ENCODE results near the gene SRSF2. TPM values are rescaled to one million over a fixed set of nuclear protein-coding genes. Genes with fewer than 3 reads are reported as not detected.
A peak's percentile ranks its signal among the peaks of the same experiment; 100 is the strongest.

The SRSF2 gene
- total and polyA plus RNA-seq, 9 of the 15 experiments (the other 6 are each of a cell fraction or from before 2014, with no cell fraction given), result 161 to 583 (median 393) TPM

- TF ChIP-seq, protein P1, sequence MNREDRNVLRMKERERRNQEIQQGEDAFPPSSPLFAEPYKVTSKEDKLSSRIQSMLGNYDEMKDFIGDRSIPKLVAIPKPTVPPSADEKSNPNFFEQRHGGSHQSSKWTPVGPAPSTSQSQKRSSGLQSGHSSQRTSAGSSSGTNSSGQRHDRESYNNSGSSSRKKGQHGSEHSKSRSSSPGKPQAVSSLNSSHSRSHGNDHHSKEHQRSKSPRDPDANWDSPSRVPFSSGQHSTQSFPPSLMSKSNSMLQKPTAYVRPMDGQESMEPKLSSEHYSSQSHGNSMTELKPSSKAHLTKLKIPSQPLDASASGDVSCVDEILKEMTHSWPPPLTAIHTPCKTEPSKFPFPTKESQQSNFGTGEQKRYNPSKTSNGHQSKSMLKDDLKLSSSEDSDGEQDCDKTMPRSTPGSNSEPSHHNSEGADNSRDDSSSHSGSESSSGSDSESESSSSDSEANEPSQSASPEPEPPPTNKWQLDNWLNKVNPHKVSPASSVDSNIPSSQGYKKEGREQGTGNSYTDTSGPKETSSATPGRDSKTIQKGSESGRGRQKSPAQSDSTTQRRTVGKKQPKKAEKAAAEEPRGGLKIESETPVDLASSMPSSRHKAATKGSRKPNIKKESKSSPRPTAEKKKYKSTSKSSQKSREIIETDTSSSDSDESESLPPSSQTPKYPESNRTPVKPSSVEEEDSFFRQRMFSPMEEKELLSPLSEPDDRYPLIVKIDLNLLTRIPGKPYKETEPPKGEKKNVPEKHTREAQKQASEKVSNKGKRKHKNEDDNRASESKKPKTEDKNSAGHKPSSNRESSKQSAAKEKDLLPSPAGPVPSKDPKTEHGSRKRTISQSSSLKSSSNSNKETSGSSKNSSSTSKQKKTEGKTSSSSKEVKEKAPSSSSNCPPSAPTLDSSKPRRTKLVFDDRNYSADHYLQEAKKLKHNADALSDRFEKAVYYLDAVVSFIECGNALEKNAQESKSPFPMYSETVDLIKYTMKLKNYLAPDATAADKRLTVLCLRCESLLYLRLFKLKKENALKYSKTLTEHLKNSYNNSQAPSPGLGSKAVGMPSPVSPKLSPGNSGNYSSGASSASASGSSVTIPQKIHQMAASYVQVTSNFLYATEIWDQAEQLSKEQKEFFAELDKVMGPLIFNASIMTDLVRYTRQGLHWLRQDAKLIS (CRISPR knock-in tag; IDR thresholded peaks at IDR 0.05), result peak; percentile 83; the same call in 1 of the 2 replicates
- TF ChIP-seq TAF1 (IDR thresholded peaks at IDR 0.05; ENCODE audit: control insufficient read depth, extremely low read depth, insufficient read depth, low read length, severe bottlenecking) (peak; percentile 10), FOXA3 (CRISPR knock-in tag; conservative IDR thresholded peaks at IDR 0.05 in 1 of 2, IDR thresholded peaks at IDR 0.05 in 1 of 2) (no peak), SIX5 (IDR thresholded peaks at IDR 0.05; ENCODE audit: borderline replicate concordance in 1 of 2, insufficient read depth in 1 of 2, low read depth in 1 of 2, low read length in 2 of 2) (no peak), THAP7 (CRISPR knock-in tag; IDR thresholded peaks at IDR 0.05) (no peak), USF2 (CRISPR knock-in tag; IDR thresholded peaks at IDR 0.05) (peak; percentile 72), GMEB1 (CRISPR knock-in tag; IDR thresholded peaks at IDR 0.05) (no peak), HNRNPL (IDR thresholded peaks at IDR 0.05; ENCODE audit: low read depth, low read length) (no peak; the same call in none of the 2 replicates), RBFOX2 (IDR thresholded peaks at IDR 0.05; ENCODE audit: low read depth, low read length) (peak; percentile 80), FOS (IDR thresholded peaks at IDR 0.05; ENCODE audit: extremely low read depth, insufficient read length) (no peak), HNRNPLL (IDR thresholded peaks at IDR 0.05; ENCODE audit: low read depth, low read length, poor library complexity, severe bottlenecking) (no peak), SRSF1 (IDR thresholded peaks at IDR 0.05; ENCODE audit: low read depth, low read length) (no peak), EWSR1 (IDR thresholded peaks at IDR 0.05; ENCODE audit: borderline replicate concordance, low read depth, partially characterized antibody) (no peak), RBM22 (IDR thresholded peaks at IDR 0.05; ENCODE audit: low read depth, low read length, poor library complexity, severe bottlenecking) (peak; percentile 66), ZFX (CRISPR knock-in tag; IDR thresholded peaks at IDR 0.05) (no peak)
- TF ChIP-seq, protein P2, sequence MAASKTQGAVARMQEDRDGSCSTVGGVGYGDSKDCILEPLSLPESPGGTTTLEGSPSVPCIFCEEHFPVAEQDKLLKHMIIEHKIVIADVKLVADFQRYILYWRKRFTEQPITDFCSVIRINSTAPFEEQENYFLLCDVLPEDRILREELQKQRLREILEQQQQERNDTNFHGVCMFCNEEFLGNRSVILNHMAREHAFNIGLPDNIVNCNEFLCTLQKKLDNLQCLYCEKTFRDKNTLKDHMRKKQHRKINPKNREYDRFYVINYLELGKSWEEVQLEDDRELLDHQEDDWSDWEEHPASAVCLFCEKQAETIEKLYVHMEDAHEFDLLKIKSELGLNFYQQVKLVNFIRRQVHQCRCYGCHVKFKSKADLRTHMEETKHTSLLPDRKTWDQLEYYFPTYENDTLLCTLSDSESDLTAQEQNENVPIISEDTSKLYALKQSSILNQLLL (CRISPR knock-in tag; IDR thresholded peaks at IDR 0.05; ENCODE audit: borderline replicate concordance), result no peak
Measured at GRCh38 chr17:76726776-76727718, 10.1 kb downstream of the SRSF2 start, which contains the start of gene METTL23 (continued).

All from K562 (cell line).